Stimulated activated CD8-positive, alpha-beta memory T cell treated with anti-CD3 and anti-CD28 coated beads, Interleukin-7, amount 100 ng/mL, for 4 hours (primary cell): Measurements from ENCODE around the gene SLC10A7.
"Not testable (repeated sequence)": the region's sequence is repeated elsewhere in the genome, so short reads cannot be mapped to it uniquely, and the experiment has no call there.

Experiments
- DNase-seq, 2 donors: peaks; one replicate each; pipeline ENCODE4 v3.0.0-alpha.2; 2020; ENCODE audit warnings: low read depth in 2 of 2

Gene SLC10A7

DNA sequence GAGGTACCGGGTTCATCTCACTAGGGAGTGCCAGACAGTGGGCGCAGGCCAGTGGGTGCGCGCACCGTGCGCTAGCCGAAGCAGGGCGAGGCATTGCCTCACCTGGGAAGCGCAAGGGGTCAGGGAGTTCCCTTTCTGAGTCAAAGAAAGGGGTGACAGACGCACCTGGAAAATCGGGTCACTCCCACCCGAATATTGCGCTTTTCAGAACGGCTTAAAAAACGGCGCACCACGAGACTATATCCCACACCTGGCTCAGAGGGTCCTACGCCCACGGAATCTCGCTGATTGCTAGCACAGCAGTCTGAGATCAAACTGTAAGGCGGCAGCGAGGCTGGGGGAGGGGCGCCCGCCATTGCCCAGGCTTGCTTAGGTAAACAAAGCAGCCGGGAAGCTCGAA, 171.6 kb downstream of the SLC10A7 start:
- DNase-seq: not testable (repeated sequence)

GRCh38 chr4:146349306-146349705, 172.4 kb downstream of the SLC10A7 start:
- no peak for DNase-seq

DNA sequence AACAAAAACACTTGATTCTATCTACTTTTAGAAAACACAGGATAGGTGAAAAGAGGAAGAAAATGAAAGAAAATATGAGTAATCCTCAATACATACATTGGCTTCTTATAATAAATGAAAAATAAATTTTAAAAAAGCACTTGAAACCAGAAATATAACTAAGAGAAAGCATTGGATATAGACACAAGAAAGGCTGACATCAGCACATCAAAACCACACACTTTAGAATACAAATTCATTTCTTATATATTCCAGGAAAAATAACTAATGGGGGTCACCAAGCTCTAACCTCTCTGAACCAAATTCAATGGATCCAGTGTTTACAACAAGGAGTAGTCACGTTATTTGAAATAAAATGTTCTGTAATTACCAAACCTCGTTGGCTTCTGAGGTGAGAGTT, 173.9 kb downstream of the SLC10A7 start:
- no peak for DNase-seq

DNA sequence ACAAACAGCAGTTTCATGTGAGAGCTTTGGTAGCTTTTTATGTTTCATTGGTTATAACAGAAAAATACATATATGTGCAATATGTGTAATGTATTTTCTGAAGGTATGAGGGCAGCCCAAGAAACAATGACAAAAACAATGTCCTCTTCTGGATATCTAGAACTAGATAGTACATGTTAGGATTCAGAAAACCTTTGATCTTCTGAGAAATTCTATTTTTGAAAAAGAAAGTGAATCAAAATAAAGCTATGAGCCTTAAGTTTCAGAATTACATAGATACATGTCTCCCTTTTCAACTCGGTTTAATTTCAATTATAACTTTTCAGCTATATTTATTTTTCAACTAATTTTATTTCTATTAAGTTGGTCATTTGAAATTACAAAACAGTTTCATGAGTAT, 175.5 kb downstream of the SLC10A7 start:
- DNase-seq: no peak

GRCh38 chr4:146343776-146344175, 178.0 kb downstream of the SLC10A7 start:
- no peak for DNase-seq

DNA sequence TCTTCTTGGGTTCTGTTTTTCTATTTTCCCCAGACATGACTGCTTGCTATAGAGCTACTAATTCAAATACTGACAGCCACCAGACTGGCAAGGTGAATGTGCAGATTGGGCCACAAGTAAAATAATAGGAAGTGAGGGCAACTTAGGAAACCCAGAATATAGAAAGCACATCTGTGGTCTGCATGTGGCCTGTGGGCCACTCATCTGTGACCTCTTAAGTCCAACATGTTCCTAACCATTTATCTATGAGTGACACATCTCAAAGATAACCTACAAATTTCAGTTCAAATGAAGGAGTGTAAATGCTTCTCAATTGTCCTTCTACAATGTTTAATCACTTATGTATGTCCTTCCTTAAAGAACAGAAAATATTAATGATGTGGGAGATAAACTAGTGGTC, 178.5 kb downstream of the SLC10A7 start:
- no peak for DNase-seq

DNA sequence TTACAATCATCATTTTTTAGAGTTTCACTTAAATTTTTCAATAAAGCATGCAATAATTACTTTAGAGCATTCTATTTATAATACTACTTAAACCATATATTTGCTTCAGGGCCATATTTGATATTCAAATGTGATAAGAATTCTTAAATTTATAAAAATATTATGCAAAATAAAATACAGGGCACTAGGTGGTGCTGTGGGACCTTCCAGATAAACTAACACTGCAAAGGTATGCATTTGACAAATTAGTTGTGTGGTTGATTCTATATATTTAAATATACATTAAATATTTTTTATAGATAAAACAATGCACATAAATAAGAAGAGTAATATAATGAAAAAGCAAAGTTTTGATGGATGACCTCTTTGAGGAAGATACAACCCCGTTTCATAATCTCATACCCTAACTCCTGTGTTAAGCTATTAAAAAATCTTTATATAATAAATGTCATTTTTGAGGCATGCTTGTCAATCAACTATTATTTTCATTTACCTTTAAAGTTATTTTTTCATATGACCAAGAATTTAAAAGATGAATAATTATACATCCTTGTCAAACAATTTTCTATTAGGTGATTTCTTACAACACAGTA, 179.0 kb downstream of the SLC10A7 start:
- no peak for DNase-seq

GRCh38 chr4:146340798-146341197, 180.9 kb downstream of the SLC10A7 start:
- DNase-seq: no peak

GRCh38 chr4:146338512-146338911, 183.2 kb downstream of the SLC10A7 start:
- DNase-seq: no peak

DNA sequence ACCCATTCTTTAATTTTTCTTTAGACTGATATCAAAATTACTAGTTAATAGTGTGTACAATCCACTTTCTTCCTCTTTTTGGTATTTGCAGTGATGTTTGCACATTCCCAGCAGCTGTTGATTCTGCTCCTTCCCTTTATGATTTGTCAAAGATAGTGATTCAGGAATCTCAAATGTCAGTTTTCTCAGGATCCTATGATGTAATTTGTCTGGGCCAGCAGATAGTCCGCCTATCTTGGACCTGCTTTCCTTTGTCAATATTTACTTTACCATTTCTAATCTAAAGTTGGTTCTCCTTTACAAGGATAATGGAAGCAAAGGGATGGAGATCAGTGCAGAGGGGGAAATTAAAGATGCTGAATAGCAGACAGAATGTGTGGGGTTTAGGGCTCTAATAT, 185.3 kb downstream of the SLC10A7 start:
- DNase-seq: no peak

GRCh38 chr4:146335763-146336409, 185.9 kb downstream of the SLC10A7 start:
- DNase-seq: no peak

DNA sequence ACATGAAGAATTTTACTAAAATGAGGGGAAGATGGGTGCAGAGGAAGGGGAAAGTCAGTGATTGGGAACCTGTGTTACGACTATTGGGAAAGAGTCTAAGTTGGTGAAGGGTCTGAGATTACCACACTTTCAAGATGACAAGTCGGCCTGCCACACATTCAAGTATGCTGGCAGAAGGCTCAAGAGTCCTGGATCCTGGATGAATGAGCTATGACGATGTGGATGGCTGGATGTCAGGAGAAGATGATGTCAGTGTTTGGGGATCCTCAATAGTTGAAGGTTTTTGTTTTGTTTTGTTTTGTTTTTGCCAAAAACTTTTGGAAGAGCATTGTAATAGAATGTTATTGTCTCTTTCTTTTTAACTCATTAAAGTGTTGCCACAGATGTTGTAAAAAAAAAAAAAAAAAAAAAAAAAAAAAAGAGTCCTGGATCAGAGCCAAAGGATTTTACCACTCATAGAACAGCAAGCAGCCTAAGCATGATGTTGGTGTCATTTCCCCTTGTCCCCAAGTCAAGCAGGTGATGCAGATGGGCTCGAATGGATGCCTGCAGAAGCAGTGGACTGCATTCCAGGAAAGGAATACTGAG, 186.8 kb downstream of the SLC10A7 start:
- no peak for DNase-seq

GRCh38 chr4:146333895-146334262, 187.9 kb downstream of the SLC10A7 start:
- DNase-seq: no peak

DNA sequence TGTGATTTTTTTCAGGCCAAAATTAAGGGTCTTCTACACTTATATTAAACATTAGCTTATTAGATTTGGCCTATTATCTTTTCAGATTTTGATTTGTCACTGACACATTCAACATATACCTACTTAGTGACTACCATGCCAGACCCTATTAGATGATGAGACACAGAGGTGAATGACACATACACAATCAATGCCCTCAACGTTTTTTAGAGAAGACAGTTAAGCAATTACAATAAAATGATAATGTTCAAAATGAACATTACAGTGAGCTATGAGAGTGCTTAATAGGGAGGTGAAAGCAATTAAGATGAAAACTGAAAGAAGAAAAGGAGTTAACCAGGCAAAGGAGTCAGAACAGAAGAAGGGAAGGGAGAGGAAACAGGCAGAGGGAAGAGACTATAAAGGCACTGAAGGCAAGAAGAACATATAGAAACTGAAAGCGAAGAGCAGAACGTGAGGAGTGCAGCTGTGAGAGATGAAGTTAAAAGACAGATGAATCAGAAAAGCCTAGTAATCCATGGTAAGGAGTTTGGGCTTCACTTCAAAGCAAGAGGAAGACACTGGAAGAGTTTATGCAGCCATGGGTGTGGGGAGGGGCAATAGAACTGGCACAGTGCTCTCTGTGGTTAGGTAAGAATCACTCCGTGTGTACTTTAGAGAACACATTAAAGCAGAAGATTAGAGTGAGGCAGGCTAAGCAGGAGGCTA, 188.4 kb downstream of the SLC10A7 start:
- no peak for DNase-seq

GRCh38 chr4:146330392-146330791, 191.3 kb downstream of the SLC10A7 start:
- DNase-seq: no peak

DNA sequence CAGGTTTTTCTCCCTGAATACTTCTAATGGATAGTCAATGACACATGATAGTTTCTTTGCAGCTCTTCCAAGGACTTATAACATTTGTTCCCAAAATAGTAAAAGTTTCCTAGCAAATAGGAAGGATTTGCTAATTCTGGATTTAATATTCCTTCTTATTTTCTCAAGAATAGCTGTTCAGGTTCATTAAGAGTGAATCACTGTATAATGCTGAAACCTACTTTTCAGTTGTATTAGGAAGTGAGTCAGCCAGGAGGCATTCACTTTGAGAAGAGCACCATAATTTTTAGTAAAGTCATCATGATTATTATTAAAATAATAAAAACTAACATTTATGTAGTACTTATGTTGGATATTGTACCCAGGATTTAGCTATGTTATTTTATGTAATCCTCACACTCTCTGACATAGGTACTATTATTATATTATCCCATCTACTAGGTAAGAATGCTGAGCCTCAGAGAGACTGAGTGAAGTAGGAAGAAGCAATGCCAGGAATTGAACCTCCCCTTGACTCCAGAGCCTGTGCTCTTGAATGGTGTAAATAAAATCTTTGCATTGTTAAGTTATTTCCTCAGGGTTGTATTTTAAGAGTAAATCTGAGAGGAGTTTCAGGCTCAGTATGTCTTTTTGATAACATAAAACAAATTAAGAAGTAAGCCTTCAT, 192.6 kb downstream of the SLC10A7 start:
- no peak for DNase-seq

DNA sequence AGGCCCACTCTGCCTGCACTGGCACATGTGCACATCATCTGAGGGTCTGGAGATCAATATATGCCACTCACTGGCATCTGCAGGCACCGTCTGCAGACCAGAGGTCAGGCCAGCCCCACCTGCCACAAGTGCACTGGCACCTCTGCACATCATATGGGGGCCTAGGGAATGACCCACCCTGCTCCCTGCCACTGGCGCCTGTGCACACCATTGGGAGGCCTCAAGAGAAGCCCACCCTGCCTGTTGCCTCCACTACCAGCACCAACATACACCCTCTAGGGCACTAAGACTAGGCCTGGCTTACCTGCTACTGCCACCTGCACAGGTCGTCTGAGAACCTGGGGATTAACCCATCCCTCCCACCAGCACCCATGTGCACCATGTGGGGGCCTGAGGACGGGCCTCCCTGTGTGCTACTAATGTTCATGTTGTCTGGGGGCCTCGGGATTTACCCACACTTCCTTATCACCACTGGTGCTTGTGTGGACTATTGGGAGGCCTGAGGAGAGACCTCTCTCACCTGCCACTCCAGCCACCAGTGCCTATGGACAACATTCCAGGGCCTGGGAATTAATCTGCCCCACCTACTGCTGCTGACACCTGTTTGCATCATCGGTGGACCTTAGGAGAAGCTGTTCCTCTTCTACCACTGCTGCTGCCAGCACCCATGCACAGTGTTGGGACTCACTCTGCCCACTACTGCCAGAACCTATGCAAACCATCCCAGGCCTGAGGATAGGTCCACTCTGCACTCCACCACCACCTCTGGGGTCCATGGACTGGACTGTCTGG, 193.7 kb downstream of the SLC10A7 start:
- DNase-seq: no peak

DNA sequence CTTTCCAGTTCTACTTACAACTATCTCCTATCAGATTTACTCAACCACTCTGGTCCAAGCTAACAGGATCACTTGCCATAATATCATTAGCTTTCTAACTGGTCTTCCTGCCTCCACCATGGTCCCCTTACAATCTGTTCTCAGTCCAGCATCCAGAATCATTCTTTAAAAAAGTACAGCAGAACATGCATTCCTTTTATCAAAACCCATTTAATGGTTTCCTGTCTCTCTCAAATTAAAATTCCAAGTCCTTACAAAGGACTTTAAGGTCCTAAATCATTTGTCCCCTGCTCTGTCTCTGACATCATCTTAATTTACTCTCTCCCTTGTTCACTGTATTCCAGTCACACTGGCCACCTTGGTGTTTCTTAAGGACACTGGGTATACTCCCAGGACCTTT, 202.8 kb downstream of the SLC10A7 start:
- no peak for DNase-seq

DNA sequence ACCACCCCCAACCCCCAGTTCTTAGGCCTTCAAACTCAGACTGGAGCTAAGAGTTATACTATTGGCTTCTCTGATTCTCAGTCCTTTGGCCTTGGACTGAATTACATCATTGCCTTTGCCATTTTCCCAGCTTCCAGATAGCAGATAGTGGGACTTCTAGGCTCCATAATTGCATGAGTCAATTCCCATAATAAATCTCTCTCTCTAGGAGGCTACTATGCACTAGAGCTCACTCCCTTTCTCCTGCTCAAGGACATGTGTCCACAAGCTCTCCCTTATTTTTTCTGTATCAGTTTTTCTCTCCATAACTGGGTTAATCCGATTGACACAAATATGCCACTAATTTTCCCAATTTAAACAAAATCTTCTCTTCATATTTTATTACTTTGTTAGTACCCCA, 204.0 kb downstream of the SLC10A7 start:
- DNase-seq: no peak

DNA sequence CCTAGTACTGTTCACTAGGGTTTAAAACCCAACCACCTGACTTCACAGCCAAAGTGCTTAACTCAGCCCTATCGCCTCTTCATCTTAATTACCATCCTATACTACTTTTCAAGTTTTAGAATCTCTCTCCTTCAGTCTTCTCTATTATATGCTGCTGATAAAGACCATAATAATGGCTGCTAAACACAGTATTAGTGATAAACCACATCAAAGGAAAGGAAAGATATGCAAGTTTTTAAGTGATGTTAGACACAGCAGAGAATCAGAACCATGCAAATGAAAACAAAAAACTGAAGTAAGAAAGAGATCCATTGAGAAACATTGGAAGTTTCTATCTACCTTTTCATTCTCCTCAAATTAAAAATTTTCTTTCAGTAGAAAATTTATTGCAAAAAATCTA, 206.6 kb downstream of the SLC10A7 start:
- no peak for DNase-seq

GRCh38 chr4:146311238-146311970, 210.3 kb downstream of the SLC10A7 start:
- DNase-seq: no peak
